Coronary artery (tissue), 2 donors: ENCODE measurements around the gene FOSL1.
"Not testable (repeated sequence)": the region's sequence is repeated elsewhere in the genome, so short reads cannot be mapped to it uniquely, and the experiment has no call there.

Source experiments
- DNase-seq: peaks from one replicate; pipeline ENCODE4 v3.0.0-alpha.2; 2017; ENCODE audit warnings: low spot score
- H3K27ac ChIP-seq, 2 donors: fragments of 200-600 bp; sonication (generic); one replicate each; pipeline ENCODE4 v1.5.1; 2016 to 2019
- H3K4me3 ChIP-seq: fragments of 200-600 bp; sonication (generic); 2 replicates; pipeline ENCODE4 v1.5.1; 2016; ENCODE audit warnings: mild to moderate bottlenecking, moderate library complexity
- CTCF ChIP-seq: fragments of 200-600 bp; sonication (generic); IDR thresholded peaks from one replicate; pipeline ENCODE4 v1.5.1; 2019; ENCODE audit warnings: antibody characterized with exemption

FOSL1 gene

GRCh38 chr11:65851811-65852507, 48.2 kb downstream of the FOSL1 start:
- DNase-seq = no peak
- no peak overlapping the region for H3K27ac ChIP-seq
- TF ChIP-seq CTCF = no peak
- H3K4me3 ChIP-seq = no peak overlapping the region

GRCh38 chr11:65851083-65851579, 49.1 kb downstream of the FOSL1 start:
- Histone ChIP-seq H3K4me3 (no peak overlapping the region), H3K27ac (no peak overlapping the region)
- TF ChIP-seq CTCF = no peak
- no peak for DNase-seq

GRCh38 chr11:65850217-65851082, 49.7 kb downstream of the FOSL1 start:
- no peak for TF ChIP-seq CTCF
- Histone ChIP-seq H3K27ac (no peak overlapping the region), H3K4me3 (no peak overlapping the region)
- no peak for DNase-seq

- TF ChIP-seq CTCF = no peak
- Histone ChIP-seq H3K27ac (no peak overlapping the region), H3K4me3 (no peak overlapping the region)
- no peak for DNase-seq
Measured at GRCh38 chr11:65849771-65850216, 50.4 kb downstream of the FOSL1 start.

- Histone ChIP-seq H3K4me3 (no peak overlapping the region), H3K27ac (no peak overlapping the region)
- no peak for DNase-seq
- no peak for TF ChIP-seq CTCF
Measured at GRCh38 chr11:65849366-65849765, 50.8 kb downstream of the FOSL1 start.

GRCh38 chr11:65848693-65849092, 51.5 kb downstream of the FOSL1 start:
- H3K4me3 ChIP-seq, H3K27ac ChIP-seq, DNase-seq: not testable (repeated sequence)

GRCh38 chr11:65847746-65848145, 52.4 kb downstream of the FOSL1 start:
- Histone ChIP-seq H3K27ac (no peak overlapping the region), H3K4me3 (no peak overlapping the region)
- no peak for DNase-seq
- no peak for TF ChIP-seq CTCF
